Stimulated activated naive CD4-positive, alpha-beta T cell (primary cell): ENCODE data around the gene EPX.

Experiments
- DNase-seq, 6 experiments: peaks; one replicate each; lab custom pipeline; 2025; lab: John Stamatoyannopoulos, UW

EPX gene

GRCh38 chr17:58252141-58252540 is 59.6 kb downstream of the EPX start:
- DNase-seq = no peak

- no peak for DNase-seq
Observed at GRCh38 chr17:58253082-58253481, 60.6 kb downstream of the EPX start.
